Neural progenitor cell (in vitro differentiated cells): ENCODE data around the gene CHST15.

Source experiments
- CTCF ChIP-seq: fragments of 200-600 bp; sonication (generic); IDR thresholded peaks from 2 replicates; pipeline ENCODE4 v1.5.1; 2017; ENCODE audit warnings: antibody characterized with exemption, mild to moderate bottlenecking
- EZH2 ChIP-seq: fragments of 200-600 bp; sonication (generic); IDR thresholded peaks from 2 replicates; pipeline ENCODE4 v1.6.1; 2017; ENCODE audit warnings: antibody characterized with exemption, mild to moderate bottlenecking, moderate library complexity

GRCh38 chr10:124063750-124064603 is 29.4 kb downstream of the CHST15 start:
- TF ChIP-seq CTCF: no peak
- TF ChIP-seq EZH2: no peak
